ENCODE results near the gene UGT1A1.

Gene UGT1A1

DNA sequence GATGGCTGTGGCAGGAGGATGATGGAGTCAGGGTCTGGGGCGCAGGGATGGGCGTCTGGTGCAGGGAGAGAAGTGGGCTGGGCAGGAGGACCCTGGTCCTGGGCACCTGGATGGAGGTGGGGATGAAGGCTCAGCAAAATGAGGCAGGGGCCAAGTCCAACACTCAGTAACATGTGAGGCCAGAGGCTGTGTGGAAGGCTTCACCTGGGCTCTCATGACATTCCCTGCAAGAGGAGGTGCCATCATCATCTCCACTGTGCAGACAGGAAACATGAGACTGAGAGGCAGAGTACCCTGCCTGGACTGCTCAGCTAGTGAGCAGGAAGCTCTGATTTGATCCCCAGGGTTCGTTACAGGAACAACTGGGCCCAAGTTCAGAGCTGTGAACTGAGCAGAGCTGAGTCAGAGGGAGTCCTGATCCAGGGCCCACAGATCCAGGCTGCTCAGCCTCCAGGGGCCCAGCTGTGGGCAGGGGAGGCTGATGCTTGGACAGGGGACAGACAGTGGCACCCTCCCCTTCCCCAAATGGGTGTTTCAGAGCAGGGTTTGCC lies 57.4 kb downstream of the UGT1A1 start:
- DNase-seq (ENCODE audit: low spot score): no peak

DNA sequence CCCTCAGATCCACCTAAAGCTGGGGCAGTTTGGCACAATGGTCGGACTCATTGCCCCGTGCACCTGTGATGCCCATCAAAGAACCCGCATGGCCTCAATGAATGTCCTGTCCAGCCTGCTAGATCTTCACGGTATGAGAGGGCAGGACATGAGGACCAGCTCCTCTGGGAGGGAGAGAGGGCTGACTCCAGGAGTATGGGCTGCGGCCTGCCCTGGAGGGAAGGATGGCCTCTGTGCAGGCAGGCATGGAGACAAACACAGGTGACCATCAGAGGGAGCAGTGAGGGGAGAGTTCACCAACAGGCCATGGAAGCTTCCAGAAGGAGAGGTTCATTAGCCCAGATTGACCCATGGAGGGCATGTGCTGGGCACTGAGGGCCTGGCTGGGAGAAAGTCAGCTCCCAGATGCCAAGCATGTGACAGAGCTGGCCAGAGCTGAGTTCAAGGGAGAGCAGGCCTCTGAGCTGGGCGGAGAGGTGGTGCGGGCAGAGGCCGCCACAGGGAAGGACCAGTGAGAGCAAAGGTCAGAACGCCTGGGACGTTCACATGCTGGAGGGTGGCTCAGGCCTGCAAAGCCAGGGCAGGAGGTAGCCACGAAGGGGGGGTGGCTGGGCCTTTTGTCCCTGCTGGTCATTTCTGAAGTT lies 58.0 kb downstream of the UGT1A1 start:
- DNase-seq (ENCODE audit: low spot score): no peak

DNA sequence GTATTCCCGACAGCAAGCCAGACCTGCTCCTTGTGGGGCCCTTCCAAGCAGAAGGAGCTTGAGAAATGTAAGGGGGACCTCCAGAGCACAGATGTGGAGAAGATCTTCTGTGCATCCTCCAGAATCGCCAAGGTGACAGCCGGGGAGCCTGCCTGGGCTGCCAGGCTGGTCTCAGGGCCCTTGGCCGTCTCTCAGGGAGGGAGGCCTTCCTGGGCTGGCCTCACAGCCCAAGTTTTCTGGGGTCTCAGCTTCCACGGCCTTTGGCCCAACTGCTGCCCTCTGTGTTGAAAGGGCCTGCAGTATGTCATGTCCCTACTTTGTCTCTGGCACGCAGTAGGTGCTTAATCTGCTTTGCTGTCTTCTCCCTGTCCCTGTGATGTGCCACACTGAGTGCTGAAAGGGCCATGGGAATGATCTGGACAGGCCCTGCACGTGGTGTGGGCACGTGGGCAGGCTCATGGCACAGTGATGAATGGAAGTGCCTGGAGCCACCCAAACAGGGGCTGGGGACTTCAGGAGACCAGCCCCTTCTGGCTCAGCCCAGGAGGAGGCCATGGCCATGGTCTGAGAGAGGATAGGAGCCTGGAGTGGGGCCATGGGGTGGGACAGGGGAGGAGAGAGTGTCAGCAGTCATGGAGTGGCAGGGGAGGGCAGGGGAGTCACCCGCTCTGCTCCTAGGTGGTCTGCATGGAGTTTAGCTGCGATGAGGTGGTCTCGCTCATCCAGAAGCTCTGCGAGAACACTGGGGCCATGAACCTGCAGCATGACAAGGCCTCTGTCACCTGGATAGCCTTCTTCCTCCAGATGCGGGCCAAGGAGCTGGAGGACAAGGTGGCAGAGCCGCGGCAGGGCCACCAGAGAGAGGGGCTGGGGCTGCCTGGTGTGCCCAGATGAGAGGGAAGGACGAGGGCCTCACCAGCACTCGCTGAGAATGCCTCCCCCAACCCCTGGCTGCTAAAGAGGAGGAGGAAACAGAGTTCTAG lies 58.9 kb downstream of the UGT1A1 start:
- no peak for DNase-seq (ENCODE audit: low spot score)

GRCh38 chr2:233819884-233820773 lies 60.1 kb downstream of the UGT1A1 start:
- DNase-seq (ENCODE audit: low spot score): no peak

DNA sequence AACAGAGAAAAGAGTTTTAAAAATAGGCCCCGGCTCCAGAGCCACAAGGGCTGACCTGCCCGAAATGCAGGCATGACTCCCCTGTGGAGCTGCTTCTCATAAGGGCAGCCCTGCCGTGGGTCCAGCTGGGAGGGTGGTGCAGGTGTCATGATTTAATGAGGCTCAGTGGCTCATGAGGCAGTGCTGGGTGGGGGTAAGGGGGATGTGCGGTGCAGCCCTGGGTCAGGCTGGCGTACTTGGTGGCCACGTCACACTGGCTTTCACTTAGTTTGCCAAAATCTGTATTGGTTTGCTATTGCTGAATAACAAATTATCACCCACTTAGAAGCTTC lies 60.7 kb downstream of the UGT1A1 start:
- DNase-seq (ENCODE audit: low spot score): no peak

DNA sequence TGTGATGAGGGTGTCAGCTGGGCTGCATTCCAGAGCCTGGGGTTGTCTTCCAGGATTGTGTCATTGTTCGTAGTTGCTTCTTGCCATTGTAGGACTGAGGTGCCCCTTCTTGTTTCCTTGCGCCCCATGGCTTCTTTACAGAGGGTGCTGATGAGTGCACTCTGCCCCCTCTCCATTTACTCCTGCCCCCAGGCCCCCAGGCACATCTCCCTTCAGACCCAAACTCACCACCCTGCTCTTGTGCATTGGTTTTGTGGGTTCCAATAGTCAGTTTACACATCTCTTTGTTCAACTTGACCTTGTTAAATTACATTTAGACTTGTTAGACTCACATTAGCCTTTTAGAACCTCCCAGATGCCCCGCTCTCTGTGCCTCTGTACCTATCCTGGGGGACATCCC lies 61.1 kb downstream of the UGT1A1 start:
- DNase-seq (ENCODE audit: low spot score): no peak

DNA sequence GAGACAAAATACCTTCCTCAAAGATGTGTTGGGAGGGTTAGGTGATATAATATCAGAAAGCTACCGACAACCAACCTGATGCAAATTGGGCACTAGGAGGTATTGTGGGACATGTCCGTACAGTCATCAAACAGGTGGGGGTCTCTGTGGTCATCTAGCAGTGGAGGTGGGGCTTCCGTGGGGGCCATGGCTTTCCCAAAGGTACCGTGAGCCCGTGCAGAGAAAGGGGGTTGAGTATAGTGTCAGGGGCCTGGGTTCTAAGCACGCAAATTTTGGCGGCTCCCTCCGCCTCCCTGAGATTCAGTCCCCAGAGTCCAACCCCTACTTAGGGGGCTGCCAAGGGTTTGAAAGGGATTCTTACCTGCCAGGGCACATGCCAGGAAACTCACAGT lies 61.6 kb downstream of the UGT1A1 start:
- no peak for DNase-seq (ENCODE audit: low spot score)

DNA sequence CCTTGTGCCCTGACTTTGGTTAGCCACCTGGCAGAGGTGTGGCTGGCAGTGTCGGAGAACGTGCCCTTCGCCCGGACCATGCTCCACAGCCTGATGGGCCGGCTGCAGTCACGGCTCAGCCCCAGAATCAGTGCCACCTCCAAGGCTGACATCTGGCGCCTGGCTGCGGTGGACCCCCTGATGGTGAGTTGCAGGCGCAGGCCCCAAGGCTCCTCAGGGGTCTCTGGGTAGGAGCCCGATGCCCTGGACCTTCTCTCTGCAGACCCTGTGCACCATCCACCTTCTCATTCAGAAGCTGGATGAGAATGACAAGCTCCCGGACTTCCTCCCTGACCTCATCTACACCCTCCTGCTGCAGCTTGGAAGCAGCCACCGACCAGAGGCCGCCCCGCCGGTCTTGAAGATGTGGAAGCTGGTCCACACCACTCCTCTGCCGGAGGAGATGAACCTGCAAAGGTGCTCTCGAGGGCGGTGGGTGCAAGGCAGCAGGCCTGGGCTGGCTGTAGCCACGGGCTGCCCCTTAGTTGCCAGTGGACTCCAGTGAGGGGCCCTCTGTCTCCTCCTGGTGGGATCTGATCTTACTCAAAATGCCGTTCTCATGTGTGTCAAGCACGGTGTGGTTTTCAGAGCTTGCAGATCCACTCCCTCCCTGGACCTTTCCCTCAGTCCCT lies 62.2 kb downstream of the UGT1A1 start:
- no peak for DNase-seq (ENCODE audit: low spot score)

All from activated CD4-positive, alpha-beta T cell treated with anti-CD3 and anti-CD28 coated beads, Interleukin-2, Interleukin-4, amounts not matched to agents 100 ng/mL and 50 ng/mL, durations not matched to agents 16 hours and 8 hours (primary cell).